Transverse colon (tissue), 4 donors: ENCODE measurements around the gene CACNA1C.

Experiments
- POLR2A ChIP-seq: fragments of 450-650 bp; IDR thresholded peaks from one replicate; pipeline ENCODE4 v1.6.1; 2016; ENCODE audit warnings: antibody characterized with exemption, mild to moderate bottlenecking, moderate library complexity
- POLR2AphosphoS5 ChIP-seq, 3 donors: sonication (generic); formaldehyde crosslinking; IDR thresholded peaks; one replicate each; pipeline ENCODE4 v1.6.1; 2016; ENCODE audit warnings: antibody characterized with exemption in 3 of 3
- TF ChIP-seq, protein P1 (sequence below), 5 experiments: fragments of 200-600 bp in 3 of 5; fragments of 450-650 bp in 2 of 5; sonication (generic) in 3 of 5; IDR thresholded peaks; 1 replicate in 2 of 5; 2 replicates in 3 of 5; pipeline ENCODE4 v1.5.1; 2016 to 2017; ENCODE audit warnings: antibody characterized with exemption in 5 of 5, inconsistent platforms in 3 of 5, mild to moderate bottlenecking in 2 of 5, moderate library complexity in 1 of 5

DNA sequence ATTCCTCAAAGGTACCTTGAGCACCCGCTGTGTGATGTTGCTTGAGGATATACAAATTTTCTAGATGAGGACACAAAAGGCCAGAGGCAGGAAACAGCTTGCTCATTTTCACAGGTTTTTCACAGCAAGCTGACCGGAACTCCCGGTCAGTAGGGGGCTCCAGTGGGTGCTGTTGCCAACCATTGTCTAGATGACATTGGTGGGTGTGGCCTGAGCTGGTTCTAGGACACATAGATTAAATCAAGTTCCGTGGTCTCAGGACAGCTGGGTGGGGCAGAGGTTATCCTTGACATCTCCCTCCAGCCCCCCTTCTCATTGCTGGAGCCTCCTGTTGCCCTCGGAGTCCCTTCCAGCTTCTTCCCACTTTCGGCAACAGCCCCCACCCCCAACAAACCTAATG is 588.4 kb downstream of the CACNA1C start:
- TF ChIP-seq, protein P1, sequence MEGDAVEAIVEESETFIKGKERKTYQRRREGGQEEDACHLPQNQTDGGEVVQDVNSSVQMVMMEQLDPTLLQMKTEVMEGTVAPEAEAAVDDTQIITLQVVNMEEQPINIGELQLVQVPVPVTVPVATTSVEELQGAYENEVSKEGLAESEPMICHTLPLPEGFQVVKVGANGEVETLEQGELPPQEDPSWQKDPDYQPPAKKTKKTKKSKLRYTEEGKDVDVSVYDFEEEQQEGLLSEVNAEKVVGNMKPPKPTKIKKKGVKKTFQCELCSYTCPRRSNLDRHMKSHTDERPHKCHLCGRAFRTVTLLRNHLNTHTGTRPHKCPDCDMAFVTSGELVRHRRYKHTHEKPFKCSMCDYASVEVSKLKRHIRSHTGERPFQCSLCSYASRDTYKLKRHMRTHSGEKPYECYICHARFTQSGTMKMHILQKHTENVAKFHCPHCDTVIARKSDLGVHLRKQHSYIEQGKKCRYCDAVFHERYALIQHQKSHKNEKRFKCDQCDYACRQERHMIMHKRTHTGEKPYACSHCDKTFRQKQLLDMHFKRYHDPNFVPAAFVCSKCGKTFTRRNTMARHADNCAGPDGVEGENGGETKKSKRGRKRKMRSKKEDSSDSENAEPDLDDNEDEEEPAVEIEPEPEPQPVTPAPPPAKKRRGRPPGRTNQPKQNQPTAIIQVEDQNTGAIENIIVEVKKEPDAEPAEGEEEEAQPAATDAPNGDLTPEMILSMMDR (IDR thresholded peaks at IDR 0.05) = no peak
- TF ChIP-seq POLR2A = no peak
- no peak for TF ChIP-seq POLR2AphosphoS5 (IDR thresholded peaks at IDR 0.05)
